GM12878 (cell line): ENCODE measurements around the gene MRPL2. TPM values are rescaled to one million over a fixed set of nuclear protein-coding genes. Genes with fewer than 3 reads are reported as not detected.

Source experiments
- ATAC-seq: fragments of 200-7000 bp; cut with Tn5 transposase; 3 replicates; pipeline ENCODE4 v1.9.1; 2020; ENCODE audit warnings: mild to moderate bottlenecking, moderate library complexity
- BruUV-seq: library from RNA; stranded (reverse); fragments of 400-500 nt; replicated peaks from 2 replicates; lab custom pipeline; 2021; lab: Mats Ljungman, UMichigan
- CTCF ChIA-PET: fragments of 300-600 bp; sonication (Branson Sonifier 250); formaldehyde crosslinking; extraction: SDS; loops from one replicate; lab custom pipeline; 2021; ENCODE audit warnings: inconsistent platforms; lab: Yijun Ruan, JAX
- POLR2A ChIA-PET: fragments of 350-600 bp; formaldehyde crosslinking; extraction: SDS; loops from one replicate; lab custom pipeline; 2021; ENCODE audit warnings: inconsistent platforms; lab: Charles Lee
- RAD21 ChIA-PET: fragments of 300-600 bp; sonication (Branson Sonifier 250); formaldehyde crosslinking; loops from one replicate; lab custom pipeline; 2023; ENCODE audit warnings: antibody characterized with exemption; ENCODE audit not compliant: unreplicated experiment; lab: Charles Lee
- SMC1A ChIA-PET: fragments of 300-600 bp; sonication (Branson Sonifier 250); formaldehyde crosslinking; loops from one replicate; lab custom pipeline; 2023; ENCODE audit not compliant: unreplicated experiment, uncharacterized antibody; lab: Charles Lee
- DNase-seq: peaks from one replicate; pipeline ENCODE4 v3.0.0-alpha.2; 2011; ENCODE audit warnings: low read depth, low spot score
- FAIRE-seq: peaks from 3 replicates; lab custom pipeline; 2011; peaks lifted over from hg19 to GRCh38; lab: Jason Lieb, UNC
- H2AFZ ChIP-seq: 2 replicates; pipeline ENCODE4 v1.6.0; 2011; ENCODE audit warnings: low read depth, low read length, control low read depth; ENCODE audit not compliant: control insufficient read depth
- H3K27ac ChIP-seq: 2 replicates; pipeline ENCODE4 v1.5.1; 2011; ENCODE audit warnings: control low read depth; ENCODE audit not compliant: control insufficient read depth, insufficient read depth
- H3K27me3 ChIP-seq, 2 experiments: replicated peaks in 1 of 2; 2 replicates each; pipeline versions ENCODE4 v1.6.0 to v1.6.1; 2011; ENCODE audit warnings: low read length in 1 of 2; ENCODE audit not compliant: control insufficient read depth in 2 of 2, insufficient read depth in 2 of 2
- H3K36me3 ChIP-seq, 2 experiments: 2 replicates each; pipeline ENCODE4 v1.5.1; 2011; ENCODE audit warnings: low read length in 1 of 2; ENCODE audit not compliant: control insufficient read depth in 2 of 2, insufficient read depth in 2 of 2
- H3K4me1 ChIP-seq: 2 replicates; pipeline ENCODE4 v1.6.1; 2011; ENCODE audit warnings: mild to moderate bottlenecking, low read length, moderate library complexity, mixed read lengths; ENCODE audit not compliant: control insufficient read depth, insufficient read depth
- H3K4me2 ChIP-seq: 2 replicates; pipeline ENCODE4 v1.6.0; 2011; ENCODE audit warnings: control low read depth; ENCODE audit not compliant: control insufficient read depth, insufficient read depth
- H3K4me3 ChIP-seq: fragments of 200-600 bp; sonication (generic); 2 replicates; pipeline ENCODE4 v1.5.1; 2016
- H3K79me2 ChIP-seq: 2 replicates; pipeline ENCODE4 v1.6.0; 2011; ENCODE audit warnings: low read length; ENCODE audit not compliant: control insufficient read depth, insufficient read depth
- H3K9ac ChIP-seq: 2 replicates; pipeline ENCODE4 v1.8.0; 2011; ENCODE audit warnings: low read length, control low read depth, mixed read lengths; ENCODE audit not compliant: control insufficient read depth, insufficient read depth
- H3K9me3 ChIP-seq: replicated peaks from 3 replicates; pipeline ENCODE4 v1.5.1; 2011; ENCODE audit warnings: mild to moderate bottlenecking, low read length; ENCODE audit not compliant: control insufficient read depth, insufficient read depth
- H4K20me1 ChIP-seq: 2 replicates; pipeline ENCODE4 v1.6.0; 2011; ENCODE audit not compliant: control insufficient read depth, insufficient read depth
- CHD1 ChIP-seq: IDR thresholded peaks from 2 replicates; pipeline ENCODE4 v1.6.1; 2012; ENCODE audit warnings: low read depth, low read length, improper control_type of control experiment
- JUNB ChIP-seq: IDR thresholded peaks from 2 replicates; pipeline ENCODE4 v1.6.1; 2016; ENCODE audit warnings: antibody characterized with exemption, mild to moderate bottlenecking
- KDM1A ChIP-seq: fragments of 200-600 bp; sonication (generic); IDR thresholded peaks from 2 replicates; pipeline ENCODE4 v1.6.1; 2016; ENCODE audit warnings: borderline replicate concordance
- SPI1 ChIP-seq: IDR thresholded peaks from 2 replicates; pipeline ENCODE4 v1.6.1; 2011; ENCODE audit warnings: low read depth, mild to moderate bottlenecking, low read length, moderate library complexity, borderline replicate concordance; ENCODE audit not compliant: insufficient read depth
- ZNF207 ChIP-seq: fragments of 450-650 bp; IDR thresholded peaks from 2 replicates; pipeline ENCODE4 v1.6.1; 2014; ENCODE audit warnings: antibody characterized with exemption, mild to moderate bottlenecking, borderline replicate concordance
- WGBS: methylation state at CpG from one replicate; pipeline ENCODE4 v1.1.6; 2016; ENCODE audit warnings: low lambda C conversion rate; ENCODE audit not compliant: insufficient replicate concordance, insufficient coverage; ENCODE audit errors: missing lambda C conversion rate; 5-methylcytosine and 5-hydroxymethylcytosine counted together
- in situ Hi-C: fragments of 300-500 bp; cut with MboI; formaldehyde crosslinking; loops from 9 replicates; pipeline ENCODE4 v1.14.3; 2018; ENCODE audit warnings: mixed read lengths
- intact Hi-C: fragments of 100-400 bp; cut with micrococcal nuclease; formaldehyde crosslinking; loops from one replicate; pipeline ENCODE4 v1.14.2; 2022; ENCODE audit not compliant: unreplicated experiment
- polyA plus RNA-seq, 11 experiments: library from polyadenylated mRNA; depleted of rRNA in 4 of 11; unstranded in 6 of 11; stranded (reverse) in 5 of 11; fragments of >200 nt; fragmentation: Nextera tagmentation in 4 of 11; fragmentation: Illumina TruSeq in 1 of 11; extraction: Ambion mirVana in 4 of 11; extraction: Trizol in 1 of 11; gene quantifications; 1 replicate in 1 of 11; 2 replicates in 10 of 11; pipeline versions ENCODE4 v1.2.1 to v1.2.3, GENCODE V29; 2011 to 2016; ENCODE audit warnings: inconsistent platforms in 2 of 11, missing spikeins in 2 of 11, low read depth in 1 of 11
- total RNA-seq, 4 experiments: library from RNA; depleted of rRNA in 3 of 4; stranded (reverse); fragments of >200 nt in 3 of 4; fragmentation: Illumina TruSeq in 1 of 4; extraction: Trizol in 1 of 4; gene quantifications; 2 replicates each; pipeline versions ENCODE4 v1.2.1 to v1.2.3, GENCODE V29; 2013 to 2021
- TF ChIP-seq, protein P1 (sequence below): fragments of 150-350 bp; IDR thresholded peaks from 2 replicates; pipeline ENCODE4 v1.6.1; 2014; ENCODE audit warnings: mild to moderate bottlenecking, low read depth, low read length

Gene MRPL2
- total and polyA plus RNA-seq, 10 of the 15 experiments (the other 5 are each of a cell fraction or from before 2014, with no cell fraction given), result 29.7 to 125 (median 50.2) TPM

DNA sequence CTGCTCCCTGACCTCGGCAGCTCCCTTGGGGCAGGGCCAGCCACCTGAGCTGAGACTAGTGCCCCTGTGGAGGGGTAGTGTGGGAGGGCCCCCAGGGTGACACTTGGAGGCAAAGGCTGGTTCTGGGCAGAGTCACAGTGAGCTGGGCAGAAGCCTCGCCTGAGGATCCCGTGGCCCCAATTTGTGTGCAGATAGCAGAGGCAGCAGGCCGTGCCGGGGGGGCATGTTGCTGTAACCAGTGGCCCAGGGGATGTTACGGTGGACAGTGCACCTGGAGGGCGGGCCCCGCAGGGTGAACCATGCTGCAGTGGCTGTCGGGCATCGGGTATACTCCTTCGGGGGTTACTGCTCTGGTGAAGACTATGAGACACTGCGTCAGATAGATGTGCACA, 42.3 kb downstream of the MRPL2 start (continued):
- TF ChIP-seq, protein P1, sequence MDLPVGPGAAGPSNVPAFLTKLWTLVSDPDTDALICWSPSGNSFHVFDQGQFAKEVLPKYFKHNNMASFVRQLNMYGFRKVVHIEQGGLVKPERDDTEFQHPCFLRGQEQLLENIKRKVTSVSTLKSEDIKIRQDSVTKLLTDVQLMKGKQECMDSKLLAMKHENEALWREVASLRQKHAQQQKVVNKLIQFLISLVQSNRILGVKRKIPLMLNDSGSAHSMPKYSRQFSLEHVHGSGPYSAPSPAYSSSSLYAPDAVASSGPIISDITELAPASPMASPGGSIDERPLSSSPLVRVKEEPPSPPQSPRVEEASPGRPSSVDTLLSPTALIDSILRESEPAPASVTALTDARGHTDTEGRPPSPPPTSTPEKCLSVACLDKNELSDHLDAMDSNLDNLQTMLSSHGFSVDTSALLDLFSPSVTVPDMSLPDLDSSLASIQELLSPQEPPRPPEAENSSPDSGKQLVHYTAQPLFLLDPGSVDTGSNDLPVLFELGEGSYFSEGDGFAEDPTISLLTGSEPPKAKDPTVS, result no peak
- TF ChIP-seq CHD1, result no peak
- TF ChIP-seq, all 136 proteins: peak for 0

DNA sequence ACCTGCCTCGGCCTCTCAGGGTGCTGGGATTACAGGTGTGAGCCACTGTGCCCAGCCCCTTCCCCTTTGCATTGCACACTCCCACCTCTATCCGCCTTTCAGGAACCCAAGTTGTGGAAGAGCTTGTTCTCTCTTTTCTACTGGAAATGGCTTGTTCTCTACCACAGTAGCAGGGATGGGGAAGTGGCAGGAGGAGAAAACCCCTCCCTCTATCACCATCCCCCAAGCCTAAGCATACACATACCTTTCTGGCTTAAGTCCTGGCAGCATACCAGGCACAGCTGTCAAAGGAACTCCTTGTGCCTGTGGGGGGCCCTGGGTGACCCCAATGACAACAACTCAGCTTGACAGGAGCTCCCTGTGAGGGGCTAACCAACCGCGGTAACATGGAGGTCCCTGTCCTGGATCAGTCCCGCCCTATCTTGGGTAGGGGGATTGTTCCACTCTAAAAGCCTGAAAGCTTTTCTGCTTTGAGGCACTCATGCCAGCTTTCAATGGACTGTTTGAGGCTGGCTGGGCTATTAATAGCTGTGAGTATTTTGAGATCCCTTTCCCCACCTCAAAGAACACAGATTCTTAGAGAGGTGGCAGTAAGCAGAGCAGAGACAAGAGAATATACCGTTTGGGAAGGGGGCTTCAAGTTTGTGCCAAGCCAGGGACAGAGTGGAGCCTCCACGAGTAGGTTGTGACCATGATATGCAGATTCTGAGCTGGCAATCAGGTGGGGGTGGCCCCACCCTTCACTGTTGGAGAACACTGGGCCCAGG, 42.9 kb downstream of the MRPL2 start:
- intact Hi-C loops, result no loop called here

More for the DNA sequence above, 42.9 kb downstream of the MRPL2 start:
- POLR2A ChIA-PET, result interaction anchor here (0.6 to 0.9 kb wide), 3 partner anchors 28 to 95 kb away, joined by 3 to 6 read pairs (median 3); no protein-coding TSS in a partner anchor
- Histone ChIP-seq H3K9me3 (no peaks in the 10 kb centered on the region), H3K27ac (no peak overlapping the region), H3K4me1 (peaks cover 15% of the 10 kb centered on the region), H3K27me3 (no peaks in the 10 kb centered on the region), H3K79me2 (peaks cover 23% of the 10 kb centered on the region), H2AFZ (no peak overlapping the region), H3K4me3 (no peak overlapping the region), H3K9ac (peak overlapping the region; percentile 2; the same call in 1 of the 2 replicates), H3K36me3 (peaks cover 5 to 8% of the 10 kb centered on the region in 2 experiments; a peak in 3 of 4 replicates), H4K20me1 (no peaks in the 10 kb centered on the region), H3K4me2 (peak overlapping the region; percentile 38; the same call in 1 of the 2 replicates)
- CTCF ChIA-PET, result interaction anchor here (1.3 kb wide), 1 partner anchor 28 kb away, joined by 3 read pairs; no protein-coding TSS in a partner anchor
- FAIRE-seq (no peak), ATAC-seq (no peak), DNase-seq (no peak)
- RAD21 ChIA-PET, result interaction anchor here (1.1 to 2.0 kb wide), 2 partner anchors 32 to 114 kb away, joined by 3 to 9 read pairs; partner anchors contain the start of gene PPP2R5D
- in situ Hi-C loops, result no loop called here
- 77% methylated on average over 7 of the region's 7 CpGs for WGBS
- TF ChIP-seq SPI1 (no peak), JUNB (no peak), ZNF207 (no peak), KDM1A (no peak)
- no TSS peak for BruUV-seq
- SMC1A ChIA-PET, result interaction anchor here (0.6 to 2.6 kb wide), 4 partner anchors 28 to 115 kb away, joined by 3 to 10 read pairs (median 3); partner anchors contain the start of genes KLC4 and MRPL2
